ENCODE data around the gene SYNE2.
"Not testable (repeated sequence)": the region's sequence is repeated elsewhere in the genome, so short reads cannot be mapped to it uniquely, and the experiment has no call there.

Gene SYNE2

GRCh38 chr14:64196814-64197411 lies 344.1 kb downstream of the SYNE2 start:
- DNase-seq (ENCODE audit: low spot score), result no peak

- DNase-seq (ENCODE audit: low spot score), result no peak
Observed at GRCh38 chr14:64197996-64198395, 345.2 kb downstream of the SYNE2 start.

- DNase-seq (ENCODE audit: low spot score), result no peak
Observed at GRCh38 chr14:64198486-64198885, 345.7 kb downstream of the SYNE2 start.

- no peak for DNase-seq (ENCODE audit: low spot score)
Observed at GRCh38 chr14:64200170-64200569, 347.4 kb downstream of the SYNE2 start.

- DNase-seq (ENCODE audit: low spot score), result no peak
Observed at GRCh38 chr14:64201296-64201695, 348.5 kb downstream of the SYNE2 start.

- DNase-seq (ENCODE audit: low spot score), result no peak
Observed at GRCh38 chr14:64201921-64202545, 349.2 kb downstream of the SYNE2 start.

GRCh38 chr14:64202716-64203115 lies 349.9 kb downstream of the SYNE2 start:
- DNase-seq (ENCODE audit: low spot score), result no peak

- DNase-seq (ENCODE audit: low spot score), result no peak
Observed at GRCh38 chr14:64203366-64204006, 350.7 kb downstream of the SYNE2 start.

GRCh38 chr14:64208261-64208660 lies 355.5 kb downstream of the SYNE2 start:
- no peak for DNase-seq (ENCODE audit: low spot score)

- DNase-seq (ENCODE audit: low spot score), result no peak
Observed at GRCh38 chr14:64208981-64209380, 356.2 kb downstream of the SYNE2 start.

- DNase-seq (ENCODE audit: low spot score), result no peak
Observed at GRCh38 chr14:64209444-64210131, 356.8 kb downstream of the SYNE2 start.

GRCh38 chr14:64210216-64210615 lies 357.4 kb downstream of the SYNE2 start:
- DNase-seq (ENCODE audit: low spot score), result no peak

- DNase-seq (ENCODE audit: low spot score), result not testable (repeated sequence)
Observed at GRCh38 chr14:64210912-64211311, 358.1 kb downstream of the SYNE2 start.

GRCh38 chr14:64212666-64213065 lies 359.9 kb downstream of the SYNE2 start:
- no peak for DNase-seq (ENCODE audit: low spot score)

- DNase-seq (ENCODE audit: low spot score), result no peak
Observed at GRCh38 chr14:64213086-64213485, 360.3 kb downstream of the SYNE2 start.

GRCh38 chr14:64213853-64214570 lies 361.2 kb downstream of the SYNE2 start:
- DNase-seq (ENCODE audit: low spot score), result no peak

- DNase-seq (ENCODE audit: low spot score), result no peak
Observed at GRCh38 chr14:64215274-64215673, 362.5 kb downstream of the SYNE2 start.

GRCh38 chr14:64215978-64216377 lies 363.2 kb downstream of the SYNE2 start:
- no peak for DNase-seq (ENCODE audit: low spot score)

GRCh38 chr14:64217308-64217707 lies 364.5 kb downstream of the SYNE2 start:
- no peak for DNase-seq (ENCODE audit: low spot score)

GRCh38 chr14:64217834-64218233 lies 365.0 kb downstream of the SYNE2 start:
- no peak for DNase-seq (ENCODE audit: low spot score)

- DNase-seq (ENCODE audit: low spot score), result no peak
Observed at GRCh38 chr14:64218344-64219240, 365.8 kb downstream of the SYNE2 start.
